Stomach (tissue), 4 donors: ENCODE data around the gene TANGO6.

Experiments
- CTCF ChIP-seq, 7 experiments: fragments of 450-650 bp in 4 of 7; fragments of 200-600 bp in 3 of 7; sonication (generic) in 3 of 7; IDR thresholded peaks; one replicate each; pipeline ENCODE4 v1.5.1; 2016 to 2019; ENCODE audit warnings: antibody characterized with exemption in 7 of 7, control low read depth in 2 of 7, mild to moderate bottlenecking in 1 of 7
- POLR2A ChIP-seq, 4 donors: fragments of 450-650 bp; IDR thresholded peaks; one replicate each; pipeline ENCODE4 v1.6.1; 2016; ENCODE audit warnings: antibody characterized with exemption in 4 of 4, control low read depth in 2 of 4, mild to moderate bottlenecking in 1 of 4, moderate library complexity in 1 of 4
- POLR2AphosphoS5 ChIP-seq, 3 donors: sonication (generic); formaldehyde crosslinking; IDR thresholded peaks; one replicate each; pipeline ENCODE4 v1.6.1; 2016; ENCODE audit warnings: antibody characterized with exemption in 3 of 3

DNA sequence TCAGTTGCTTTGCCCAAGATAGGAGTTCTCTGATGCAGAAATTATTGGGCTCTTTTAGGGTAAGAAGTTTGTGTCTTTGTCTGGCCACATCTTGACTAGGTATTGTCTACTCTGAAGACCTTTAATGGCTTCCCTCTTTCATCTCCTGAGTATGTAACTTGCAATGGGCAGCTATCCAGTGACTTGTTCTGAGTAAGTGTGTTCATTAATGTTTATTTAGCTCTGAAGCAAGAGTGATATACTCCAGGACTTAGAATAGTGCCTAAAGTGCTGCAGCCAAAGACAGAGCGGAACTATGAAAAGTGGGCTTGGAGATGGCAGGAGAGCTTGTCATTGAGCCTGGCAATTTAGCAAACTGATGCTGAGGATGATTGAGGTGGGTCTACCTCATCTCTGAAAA, 8.8 kb upstream of the TANGO6 start:
- TF ChIP-seq CTCF (IDR thresholded peaks at IDR 0.05), result no peak
- no peak for TF ChIP-seq POLR2A (IDR thresholded peaks at IDR 0.05)
- TF ChIP-seq POLR2AphosphoS5 (IDR thresholded peaks at IDR 0.05), result no peak
